Mucosa of gallbladder (tissue), 1 donor: ENCODE measurements around the gene C12orf60. TPM values are rescaled to one million over a fixed set of nuclear protein-coding genes. Genes with fewer than 3 reads are reported as not detected.

ENCODE experiments used
- DNase-seq: peaks from one replicate; pipeline ENCODE4 v3.0.0-alpha.2; 2020; ENCODE audit warnings: low spot score
- total RNA-seq: library from RNA; stranded (reverse); gene quantifications from one replicate; pipeline ENCODE4 v1.2.1, GENCODE V29; 2021
- donor health status: DM: no; HTN: no; CAD: no.

The C12orf60 gene
- total RNA-seq, 1 donor from 2014 or later: 0.43 TPM

- DNase-seq: no peak
These were observed 70.1 kb downstream of the C12orf60 start for GRCh38 chr12:14873440-14874185.

Other genes with a start within 250 kb of the C12orf60 start
- gene PLBD1, start 235.8 kb upstream of the C12orf60 start, total RNA-seq: 41.9 TPM
- 0.12 TPM for gene GUCY2C, start 107.1 kb upstream of the C12orf60 start, total RNA-seq
- gene WBP11, start 192 bp upstream of the C12orf60 start, total RNA-seq: 41.1 TPM
- 0.46 TPM for gene SMCO3, start 10.5 kb downstream of the C12orf60 start, total RNA-seq
- 3.2 TPM for gene ART4, start 39.9 kb downstream of the C12orf60 start, total RNA-seq
- gene MGP, start 82.2 kb downstream of the C12orf60 start, total RNA-seq: 223 TPM
- gene ERP27, start 134.9 kb downstream of the C12orf60 start, total RNA-seq: 0.49 TPM
- gene ARHGDIB, start 157.9 kb downstream of the C12orf60 start, total RNA-seq: 86.1 TPM
- gene PDE6H, start 169.4 kb downstream of the C12orf60 start, total RNA-seq: not detected